EL (cell line): ENCODE measurements around the gene PLCH2.

Experiments
- DNase-seq: peaks from one replicate; pipeline ENCODE4 v3.0.0-alpha.2; 2016

PLCH2 gene

DNA sequence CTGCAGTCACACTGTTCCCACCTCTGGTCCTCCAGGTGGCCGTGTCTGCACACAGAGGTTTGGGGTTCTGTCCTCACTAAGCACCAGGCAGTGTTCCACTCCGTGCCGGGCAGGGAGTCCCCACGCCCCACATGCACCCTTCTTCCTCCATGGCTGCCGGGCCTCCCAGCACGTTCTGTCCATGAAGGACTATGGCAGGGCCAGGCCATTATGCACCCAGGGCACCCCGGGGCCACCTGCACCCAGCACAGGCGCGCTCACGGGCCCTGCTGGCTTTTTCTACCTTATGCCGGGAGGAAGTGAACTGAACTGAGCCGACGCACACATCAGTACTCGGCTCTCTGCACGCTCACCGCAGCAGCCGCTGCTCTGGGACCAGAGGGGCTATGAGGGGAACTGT lies 40.0 kb downstream of the PLCH2 start:
- DNase-seq, result no peak

DNA sequence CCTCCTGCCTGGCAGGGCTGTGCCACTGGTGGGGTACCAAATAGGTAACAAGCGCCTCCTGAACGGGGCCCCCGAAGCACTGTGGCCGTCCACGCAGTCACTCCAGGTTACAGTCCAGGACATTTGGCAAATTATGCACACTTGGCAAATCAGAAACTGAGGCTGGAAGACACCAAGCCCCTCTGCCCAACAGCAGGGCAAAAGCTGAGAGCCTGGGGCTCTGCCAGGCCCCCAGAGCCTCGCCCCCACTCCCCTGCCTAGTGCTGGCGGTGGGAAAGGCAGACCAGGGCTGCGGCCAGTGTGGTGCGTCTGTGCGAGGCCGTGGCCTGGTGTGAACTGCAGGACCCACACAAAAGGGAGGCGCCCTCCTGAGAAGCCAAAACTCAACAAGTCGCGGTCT lies 40.9 kb downstream of the PLCH2 start:
- DNase-seq, result no peak

DNA sequence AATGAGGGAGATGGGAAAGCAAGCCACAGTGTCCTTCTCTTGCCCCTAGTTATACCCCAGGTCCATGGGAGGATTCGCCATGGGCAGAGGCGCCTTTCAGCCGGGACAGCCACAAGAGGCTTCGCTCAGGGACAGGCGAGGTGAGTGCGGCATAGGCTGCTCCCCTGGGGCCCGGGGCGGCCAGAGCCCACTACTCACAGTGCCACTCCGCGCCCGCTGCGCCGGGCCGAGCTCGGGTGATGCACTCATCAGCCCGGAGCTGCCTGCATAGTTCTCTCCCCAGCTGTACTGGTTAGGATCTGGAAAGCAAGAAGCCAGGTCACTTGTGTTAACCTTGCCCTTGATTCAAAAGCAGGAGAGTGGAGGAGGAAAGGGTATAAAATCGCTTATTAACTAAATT lies 41.9 kb downstream of the PLCH2 start:
- no peak for DNase-seq

DNA sequence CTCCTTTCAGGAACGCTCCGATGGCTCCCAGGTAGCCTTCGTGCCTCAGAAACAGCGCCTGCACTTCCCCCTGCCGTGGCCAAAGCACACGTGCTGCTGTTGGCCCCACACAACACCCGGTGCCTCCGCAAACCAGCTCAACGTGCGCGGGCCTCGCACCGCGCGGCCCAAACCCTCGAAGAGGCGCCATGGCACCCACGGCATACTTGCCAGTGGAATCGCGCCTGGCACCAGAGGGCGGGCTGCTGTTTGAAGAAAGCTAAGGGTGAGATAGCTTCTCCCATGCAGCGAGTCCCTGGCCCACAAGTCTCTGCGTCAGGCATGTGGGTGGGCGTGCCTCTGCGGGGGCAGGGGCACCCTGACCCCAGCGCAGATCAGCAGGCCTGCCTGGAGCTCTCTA lies 42.4 kb downstream of the PLCH2 start:
- DNase-seq, result no peak

DNA sequence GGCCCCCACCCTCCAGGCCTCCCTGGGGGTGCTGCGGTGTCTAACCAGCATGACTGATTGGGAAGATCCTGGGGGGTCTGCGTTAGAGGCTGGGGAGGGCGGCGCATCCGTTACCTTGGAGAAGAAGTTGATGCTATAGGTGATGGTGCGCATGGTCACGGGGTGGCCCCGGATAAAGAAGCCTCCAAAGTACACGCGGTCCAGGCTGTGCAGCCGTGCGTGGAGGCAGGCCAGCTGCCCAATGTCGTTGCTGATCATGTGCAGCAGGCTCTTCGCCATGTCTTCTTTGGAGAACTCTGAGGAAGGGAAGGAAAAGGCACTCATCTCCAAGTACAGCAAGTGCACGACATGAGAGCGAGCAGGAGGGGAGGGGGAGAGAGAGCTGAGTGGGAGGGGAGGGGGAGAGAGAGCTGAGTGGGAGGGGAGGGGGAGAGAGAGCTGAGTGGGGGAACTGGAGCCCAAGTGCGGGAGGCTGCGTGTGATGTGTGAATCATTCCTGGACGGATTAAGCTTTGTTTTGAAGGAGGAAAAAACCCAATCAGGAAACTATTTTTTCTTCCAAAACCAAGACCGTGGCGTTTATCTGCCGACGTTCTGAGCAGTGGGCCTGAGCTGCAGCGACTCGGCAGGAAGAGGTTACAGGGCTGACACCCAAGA lies 43.1 kb downstream of the PLCH2 start:
- DNase-seq, result no peak

DNA sequence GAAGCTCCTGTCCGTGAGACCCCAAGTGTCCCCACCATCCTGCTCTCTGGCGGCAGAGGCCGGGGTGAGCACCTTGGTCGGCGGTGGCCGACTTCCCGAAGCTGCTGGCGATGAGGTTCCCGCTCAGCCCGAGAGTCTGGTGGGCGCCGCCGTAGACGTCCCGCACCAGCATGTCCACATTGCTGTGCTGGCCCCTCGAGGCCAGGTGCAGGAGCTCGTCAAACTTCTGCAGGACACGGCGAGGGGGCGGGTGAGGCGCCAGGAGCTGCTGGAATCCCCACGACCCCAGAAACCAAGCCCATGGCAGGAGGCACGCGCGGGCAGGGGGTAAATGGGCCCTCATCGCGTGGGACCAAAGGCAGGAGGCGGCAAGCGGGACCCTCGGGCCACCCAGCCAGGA lies 43.6 kb downstream of the PLCH2 start:
- no peak for DNase-seq

DNA sequence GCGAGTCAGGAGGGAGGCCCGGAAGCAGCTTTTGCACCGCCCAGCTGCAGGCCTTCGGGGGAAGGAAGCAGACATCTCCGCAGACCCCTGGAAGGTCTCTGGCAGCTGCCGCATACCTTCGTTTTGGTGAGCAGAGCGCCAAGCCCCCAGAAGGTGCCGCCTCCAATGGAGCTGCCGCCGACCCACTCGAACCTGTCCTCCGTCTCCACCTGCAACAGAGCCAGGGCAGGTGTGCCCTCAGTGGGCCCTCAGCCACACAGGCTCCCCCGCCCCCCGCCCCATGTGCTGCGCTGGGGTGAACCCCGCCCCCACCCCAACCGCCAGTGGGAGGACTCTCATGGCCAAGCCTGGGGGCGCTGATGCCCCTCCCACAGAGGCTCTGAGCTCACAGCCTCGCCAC lies 44.1 kb downstream of the PLCH2 start:
- no peak for DNase-seq

DNA sequence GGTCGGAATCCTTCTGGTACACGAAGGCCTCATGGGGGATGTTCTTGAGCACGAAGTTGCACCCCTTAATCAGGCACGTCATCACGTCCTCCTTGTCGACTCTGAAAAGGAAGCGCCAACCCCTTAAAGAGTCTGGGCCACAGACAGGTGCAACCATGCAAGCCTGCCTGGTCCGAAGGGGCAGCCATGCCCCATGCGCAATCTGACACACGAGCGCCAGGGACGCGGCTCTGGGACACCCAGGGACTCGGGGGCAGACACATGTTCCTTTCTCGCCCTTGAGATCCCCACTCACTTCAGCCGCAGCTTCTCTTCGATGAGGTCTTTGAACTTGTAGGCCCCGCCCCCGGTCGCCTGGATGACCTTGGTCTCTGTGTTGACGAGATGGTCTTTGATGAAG lies 44.7 kb downstream of the PLCH2 start:
- DNase-seq, result no peak

DNA sequence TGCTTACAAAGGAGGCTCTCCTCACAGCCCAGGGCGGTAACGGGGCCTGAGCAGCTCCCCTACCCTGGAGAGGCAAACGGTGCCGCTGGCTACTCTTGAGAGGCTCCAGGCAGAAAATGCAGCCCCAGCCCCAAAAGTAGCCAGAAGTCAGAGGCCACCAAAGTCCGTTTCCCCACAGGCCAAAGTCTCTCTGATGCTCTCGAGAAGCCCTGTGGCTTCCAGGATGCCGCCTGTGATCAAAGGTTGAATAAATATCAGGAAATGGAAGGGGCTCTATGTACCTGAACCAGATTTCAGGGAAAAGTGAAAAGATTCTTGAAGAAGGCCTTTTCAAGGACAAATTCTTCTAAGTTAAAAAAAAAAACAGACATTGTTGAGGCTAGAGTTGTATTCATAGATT lies 46.1 kb downstream of the PLCH2 start:
- DNase-seq, result no peak

DNA sequence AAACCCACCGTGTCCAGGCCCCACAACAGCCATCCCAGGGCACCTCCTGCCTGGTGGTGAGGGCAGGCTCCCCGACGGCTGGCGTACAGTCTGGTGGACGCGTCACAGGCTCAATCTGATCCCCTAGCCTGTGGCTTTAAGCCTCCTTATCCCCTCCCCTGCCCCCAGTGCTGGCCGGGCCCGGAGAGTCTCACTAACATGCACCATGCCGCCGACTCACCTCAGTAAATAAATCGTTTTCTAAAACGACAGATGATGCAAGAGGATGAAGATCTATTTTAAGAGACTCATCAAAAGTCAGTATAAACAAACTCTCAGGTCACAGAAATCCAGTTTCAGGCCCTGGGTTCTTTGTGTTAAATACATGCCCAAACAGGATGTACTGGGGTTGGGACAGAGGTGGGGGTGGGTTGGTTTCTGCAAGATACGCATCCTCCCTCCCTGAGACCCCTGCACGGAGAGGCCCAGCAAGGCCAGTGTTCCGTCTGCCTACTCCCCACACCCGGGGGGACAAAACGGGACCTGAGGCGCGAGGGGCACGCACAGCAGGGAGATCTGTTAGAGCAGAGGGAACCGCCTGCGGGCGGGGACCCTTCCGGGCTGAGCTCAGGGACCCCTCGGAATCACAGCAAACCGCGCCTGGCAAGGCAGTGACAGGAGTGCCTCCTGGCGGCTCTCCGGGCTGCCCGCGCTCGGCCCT lies 47.3 kb downstream of the PLCH2 start:
- DNase-seq, result no peak

DNA sequence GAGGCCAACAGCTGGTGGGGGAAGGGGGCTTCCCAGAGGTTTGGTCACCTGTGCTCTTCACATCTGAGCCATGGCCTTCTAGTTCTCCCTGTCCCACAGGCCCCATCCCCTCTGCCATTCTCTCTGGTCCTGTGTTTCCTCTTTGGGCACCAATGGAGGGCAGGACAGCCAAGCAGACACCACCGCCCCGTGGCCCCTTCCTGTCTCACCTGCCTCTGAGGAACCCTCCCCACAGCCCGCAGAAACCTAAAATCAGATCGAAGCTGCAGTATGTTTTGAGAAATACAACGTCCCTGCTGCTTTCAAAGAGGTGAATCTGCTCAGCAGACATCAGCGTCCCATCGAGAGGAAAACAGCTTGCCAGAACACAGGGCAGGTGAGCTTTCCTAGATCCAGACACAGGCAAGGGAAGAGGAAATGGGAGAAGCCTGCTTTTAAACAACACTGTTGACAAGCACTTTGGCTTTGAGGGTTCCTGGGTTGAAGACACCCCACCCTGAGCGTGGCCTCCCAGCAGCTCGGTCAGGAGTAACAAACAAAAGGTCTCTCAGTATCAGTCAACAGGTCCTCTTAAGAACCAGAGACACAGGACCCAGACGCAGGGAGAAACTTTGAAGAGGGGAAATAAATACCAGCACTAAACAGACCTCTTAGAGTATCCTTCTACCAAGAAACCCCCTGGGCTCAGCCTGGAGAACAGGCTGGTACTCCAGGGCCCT lies 48.0 kb downstream of the PLCH2 start:
- DNase-seq, result no peak

DNA sequence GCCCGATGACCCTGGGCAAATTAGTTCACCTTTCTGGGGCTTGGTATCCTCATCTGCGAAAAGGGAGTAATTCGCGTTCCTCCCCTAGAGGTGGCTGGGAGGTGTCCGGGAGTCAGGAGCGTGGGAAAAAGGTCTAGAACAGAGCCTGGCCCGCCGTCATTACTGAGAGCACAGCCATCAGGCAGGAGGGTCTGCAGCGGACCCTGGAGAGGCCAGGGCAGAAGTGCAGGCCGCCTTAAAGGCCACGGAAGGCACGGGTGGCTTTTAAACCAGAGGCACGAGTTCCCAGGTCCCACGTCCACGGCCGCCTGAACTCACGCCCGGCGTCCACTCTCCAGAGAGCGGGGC lies 49.5 kb downstream of the PLCH2 start:
- DNase-seq, result no peak

DNA sequence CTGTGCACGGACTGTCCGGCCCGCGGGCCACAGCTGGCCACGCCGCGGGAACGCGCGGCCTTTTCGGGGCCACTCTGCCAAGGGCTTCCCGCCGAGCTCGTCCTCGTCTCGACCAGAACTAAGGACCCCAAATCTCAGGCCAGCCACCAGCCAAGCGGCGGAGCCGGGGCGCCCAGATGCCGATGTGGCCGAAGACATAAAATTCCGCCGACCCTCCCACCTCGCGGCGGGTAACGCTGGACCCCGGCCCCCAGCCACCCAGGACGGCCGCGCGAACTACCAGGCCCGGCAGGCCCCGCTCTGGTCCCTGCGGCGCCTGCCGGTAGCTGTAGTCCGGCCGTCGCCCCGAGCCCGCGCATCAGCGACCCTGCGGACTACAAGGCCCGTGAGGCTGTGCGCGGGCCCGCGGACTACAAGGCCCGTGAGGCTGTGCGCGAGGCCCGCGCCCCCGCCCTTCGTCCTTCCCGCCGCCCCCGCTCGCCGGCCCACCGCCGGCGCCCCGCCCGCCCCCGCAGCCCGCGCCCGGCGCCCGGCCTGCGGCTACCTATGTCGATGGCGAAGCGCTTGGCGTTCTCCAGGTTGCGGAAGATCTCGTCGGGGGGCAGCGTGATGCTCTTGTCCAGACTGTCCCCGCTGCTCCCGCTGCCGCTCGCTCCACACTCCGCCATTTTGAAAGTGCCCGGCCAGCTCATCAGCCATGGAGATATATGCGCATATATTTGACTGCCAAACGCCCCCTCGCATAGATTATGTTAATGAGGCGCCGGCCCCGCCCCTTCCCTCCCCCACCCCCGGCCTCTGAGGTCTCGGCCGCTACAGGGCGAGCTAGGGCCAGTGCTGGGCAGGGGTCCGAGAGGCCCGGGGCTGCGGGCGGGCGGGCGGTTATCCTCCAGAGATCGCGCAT lies 50.1 kb downstream of the PLCH2 start, which contains the start of gene PANK4:
Gene PANK4 (minus strand): TSS at position 677 of the 904 bp plus-strand sequence. CDS start 9 bp downstream, at position 668.
- peak; percentile 94 for DNase-seq

DNA sequence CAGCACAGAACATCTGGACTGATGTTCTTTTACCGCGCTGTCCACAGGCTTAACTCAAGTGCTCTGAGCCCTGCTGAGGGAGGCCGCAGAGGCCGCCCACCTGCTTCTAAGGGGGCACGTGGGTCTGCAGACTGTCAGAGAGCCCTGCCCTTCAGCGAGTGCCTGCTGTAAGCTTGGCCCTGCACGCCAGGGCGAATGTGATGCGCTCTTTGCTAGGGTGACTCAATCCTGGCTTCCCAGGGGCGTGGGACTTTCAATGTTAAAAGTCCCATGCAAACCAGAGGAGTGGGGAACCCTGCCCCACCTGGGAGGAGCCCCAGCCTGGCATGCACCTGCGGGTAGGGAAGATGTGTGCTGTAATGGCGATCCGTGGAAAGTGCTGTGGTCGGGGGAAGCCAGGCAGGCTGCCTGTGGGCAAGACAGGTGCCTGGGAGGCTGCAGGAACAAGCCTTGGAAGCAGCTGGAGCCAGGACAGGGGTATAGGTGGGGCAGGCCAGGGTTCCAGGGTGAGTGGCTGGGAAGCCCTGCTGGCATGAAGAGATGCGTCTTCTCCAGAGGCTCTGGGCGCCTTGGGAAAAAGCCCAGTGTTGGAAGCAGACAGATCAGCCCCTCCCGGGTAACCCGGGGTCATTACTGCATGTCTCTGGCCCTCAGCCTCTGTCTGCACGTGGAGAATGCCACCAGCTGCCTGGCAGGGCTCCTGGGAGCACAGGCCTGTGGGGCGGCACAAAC lies 50.9 kb downstream of the PLCH2 start:
- DNase-seq, result peak; percentile 66

DNA sequence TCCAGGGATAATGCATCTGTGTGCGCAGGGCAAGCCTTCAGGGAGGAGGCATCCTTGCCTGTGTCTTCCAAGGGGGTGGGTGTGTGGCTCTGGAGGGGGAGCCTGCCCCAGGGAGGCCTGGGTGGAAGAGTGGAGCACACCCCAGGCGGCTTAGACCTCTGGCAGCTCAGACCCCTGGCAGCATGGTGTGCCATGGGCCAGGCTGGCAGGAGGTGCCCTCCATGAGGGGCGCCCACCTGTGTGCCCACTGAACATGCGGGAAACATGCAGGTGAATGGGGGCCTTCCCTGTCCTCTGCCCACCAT lies 51.4 kb downstream of the PLCH2 start:
- DNase-seq, result no peak

DNA sequence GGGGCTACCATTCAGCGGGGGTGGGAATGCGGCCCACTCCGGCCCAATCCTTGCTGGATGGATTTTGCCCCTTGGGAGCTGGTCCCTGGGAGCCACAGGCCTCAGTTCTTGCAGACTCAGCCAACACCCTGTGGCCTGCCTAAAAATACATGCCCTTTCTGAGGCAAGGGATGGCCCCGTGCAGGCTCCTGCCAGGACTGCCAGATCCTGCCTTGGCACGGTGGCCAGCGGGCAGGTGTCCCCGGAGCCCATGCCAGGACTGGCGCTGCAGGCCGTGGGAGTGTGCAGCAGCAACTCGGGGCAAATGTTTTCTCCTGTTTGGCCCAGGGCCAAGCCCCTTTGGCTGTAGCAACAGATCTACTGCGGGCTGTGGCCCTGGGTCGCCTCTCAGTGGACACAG lies 51.9 kb downstream of the PLCH2 start:
- DNase-seq, result no peak

DNA sequence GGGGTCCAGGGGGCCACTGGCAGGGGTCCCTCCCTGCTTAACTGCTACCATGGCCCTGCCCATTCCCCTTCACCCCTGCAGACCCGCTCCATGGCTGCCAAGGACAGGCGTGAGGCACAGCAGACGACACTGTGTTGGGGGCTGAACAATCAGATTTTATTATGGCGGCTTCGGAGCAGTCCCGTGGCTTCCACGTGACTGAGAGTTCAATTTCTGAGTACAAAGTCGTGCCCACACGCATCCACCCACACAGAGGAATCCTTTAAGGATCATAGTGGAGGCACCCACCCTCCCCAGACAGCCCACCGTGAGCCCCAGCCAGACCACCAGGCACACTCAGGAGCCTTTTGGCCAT lies 52.5 kb downstream of the PLCH2 start:
- DNase-seq, result no peak

DNA sequence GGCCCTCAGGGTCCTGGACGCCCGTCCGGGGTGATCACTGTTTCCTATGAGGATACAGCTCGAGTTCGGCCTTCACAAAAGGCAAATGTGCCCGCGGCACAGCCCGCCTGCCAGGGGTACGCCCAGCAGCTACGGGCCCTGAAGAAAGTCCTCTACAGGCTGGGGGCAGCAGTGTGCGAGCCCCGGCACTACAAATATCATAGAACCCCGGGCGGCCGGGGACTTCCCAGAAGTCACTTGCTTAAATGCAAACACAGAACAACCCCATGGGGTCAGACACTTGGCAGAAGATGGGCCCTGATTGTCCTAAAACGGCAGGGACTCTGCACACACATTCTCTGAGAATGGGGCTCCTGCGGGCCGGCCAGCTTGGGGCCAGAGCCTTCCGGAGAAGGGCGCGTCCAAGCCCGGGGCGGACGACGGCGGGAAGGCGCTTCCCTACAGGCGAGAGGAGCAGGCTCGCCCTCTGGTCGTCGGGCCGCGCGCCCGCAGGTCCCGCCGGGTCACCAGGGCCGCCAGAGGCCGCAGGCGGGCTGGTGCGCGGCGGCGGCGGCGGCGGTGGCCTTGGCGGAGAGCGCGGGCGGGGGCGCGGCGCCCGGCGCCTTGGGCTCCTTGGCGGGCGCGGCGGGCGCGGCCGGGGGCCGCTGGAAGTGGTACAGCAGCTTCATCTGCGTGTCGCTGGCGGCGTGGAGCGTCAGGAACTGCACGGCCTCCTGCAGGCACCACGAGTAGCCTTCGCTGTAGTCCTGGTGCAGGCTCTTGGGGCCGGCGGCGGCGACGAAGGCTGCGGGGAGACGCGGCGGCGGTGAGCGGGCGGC lies 53.1 kb downstream of the PLCH2 start:
- no peak for DNase-seq

DNA sequence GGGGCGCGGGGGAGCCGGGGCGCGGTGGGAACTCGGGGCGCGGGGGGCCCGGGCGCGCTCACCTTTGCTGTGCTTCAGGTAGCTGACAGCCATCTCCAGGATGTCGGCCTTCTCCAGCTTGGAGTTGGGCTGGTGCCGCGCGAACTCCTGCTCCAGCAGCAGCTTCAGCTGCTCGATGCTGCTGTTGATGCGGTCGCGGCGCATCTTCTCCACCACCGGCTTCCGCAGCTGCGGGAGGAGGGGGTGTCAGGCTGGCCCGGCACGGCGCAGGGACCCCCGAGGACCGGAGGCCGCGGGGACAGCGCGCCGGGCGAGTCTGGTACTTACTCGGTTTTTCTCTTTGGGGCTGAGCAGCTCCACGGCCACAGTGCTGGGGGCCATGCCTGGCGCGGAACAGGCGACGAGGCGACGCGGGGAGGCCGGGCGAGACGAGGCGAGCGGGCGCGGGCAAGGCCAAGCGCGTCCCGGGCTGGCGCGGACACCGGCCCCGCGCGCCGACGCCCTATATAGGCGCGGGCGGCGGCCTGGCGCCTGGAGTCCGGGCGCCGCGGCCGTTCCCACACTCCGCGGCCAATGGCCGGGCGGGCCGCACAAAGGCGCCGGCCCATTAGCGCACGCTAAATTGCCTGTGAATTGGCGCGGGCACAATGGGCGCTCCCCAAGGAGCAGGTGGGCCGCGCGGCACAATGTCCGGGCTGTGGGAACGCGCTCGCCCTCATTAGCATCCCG lies 53.9 kb downstream of the PLCH2 start, which contains the start of gene HES5:
Gene HES5 (minus strand): TSS at position 480 of the 729 bp plus-strand sequence. CDS start 99 bp downstream, at position 381.
- DNase-seq, result no peak

DNA sequence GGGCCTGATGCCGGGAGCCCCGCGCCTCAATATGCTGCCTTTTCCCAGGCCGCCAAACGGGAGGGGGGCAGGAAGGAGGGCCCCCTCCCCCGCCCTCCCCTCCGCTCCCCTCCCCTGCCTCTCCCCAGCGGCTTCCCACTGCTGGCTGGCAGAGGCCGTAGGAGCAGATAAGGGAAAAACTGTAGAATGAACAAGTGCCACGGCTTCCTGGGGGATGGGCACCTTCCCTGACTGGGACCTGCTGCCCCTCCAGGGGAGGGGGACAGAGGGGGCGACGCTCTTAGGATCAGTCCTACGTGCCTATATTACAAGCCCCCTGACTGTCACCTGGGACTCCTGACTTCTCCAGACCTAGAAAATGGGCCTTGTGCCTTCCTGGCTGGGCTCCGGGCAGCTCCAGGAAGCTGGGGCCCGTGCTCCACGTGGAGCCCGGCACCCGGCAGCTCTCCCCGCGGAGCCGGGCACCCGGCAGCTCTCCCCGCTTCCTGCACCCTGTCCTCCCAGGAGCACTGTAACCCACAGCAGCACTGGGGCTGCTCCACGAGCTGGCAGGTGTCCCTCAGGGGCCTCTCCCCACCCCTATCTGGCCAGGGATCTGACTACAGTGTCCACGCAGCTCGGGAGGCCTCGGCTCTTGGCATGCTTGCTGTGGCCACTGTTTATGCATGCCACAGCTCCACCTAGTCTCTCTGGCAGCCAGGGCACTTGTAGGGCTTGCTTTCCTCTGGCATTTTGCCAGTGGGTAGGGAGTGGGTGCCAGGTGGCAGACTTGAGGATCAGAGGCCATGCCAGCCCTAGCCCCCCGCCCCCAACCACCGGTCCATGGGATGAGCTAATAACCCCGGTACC lies 54.6 kb downstream of the PLCH2 start:
- DNase-seq, result no peak
